Measurements from ENCODE around the gene GGTLC3.
"Not testable (repeated sequence)": the region's sequence is repeated elsewhere in the genome, so short reads cannot be mapped to it uniquely, and the experiment has no call there.

GRCh38 chr22:18544615-18545014, 26.7 kb upstream of the GGTLC3 start:
- not testable (repeated sequence) for TF ChIP-seq CTCF (conservative IDR thresholded peaks at IDR 0.05); ZFX (IDR thresholded peaks at IDR 0.05)
